Activated CD4-positive, alpha-beta T cell treated with anti-CD3 and anti-CD28 coated beads, Interleukin-2, amount 50 U/mL, for 4 hours (primary cell): ENCODE measurements around the gene CDH4.

Experiments used
- DNase-seq, 2 experiments: peaks; one replicate each; pipeline ENCODE4 v3.0.0-alpha.2; 2020

Gene CDH4

GRCh38 chr20:61731363-61732181 is 479.5 kb downstream of the CDH4 start:
- DNase-seq, result no peak

DNA sequence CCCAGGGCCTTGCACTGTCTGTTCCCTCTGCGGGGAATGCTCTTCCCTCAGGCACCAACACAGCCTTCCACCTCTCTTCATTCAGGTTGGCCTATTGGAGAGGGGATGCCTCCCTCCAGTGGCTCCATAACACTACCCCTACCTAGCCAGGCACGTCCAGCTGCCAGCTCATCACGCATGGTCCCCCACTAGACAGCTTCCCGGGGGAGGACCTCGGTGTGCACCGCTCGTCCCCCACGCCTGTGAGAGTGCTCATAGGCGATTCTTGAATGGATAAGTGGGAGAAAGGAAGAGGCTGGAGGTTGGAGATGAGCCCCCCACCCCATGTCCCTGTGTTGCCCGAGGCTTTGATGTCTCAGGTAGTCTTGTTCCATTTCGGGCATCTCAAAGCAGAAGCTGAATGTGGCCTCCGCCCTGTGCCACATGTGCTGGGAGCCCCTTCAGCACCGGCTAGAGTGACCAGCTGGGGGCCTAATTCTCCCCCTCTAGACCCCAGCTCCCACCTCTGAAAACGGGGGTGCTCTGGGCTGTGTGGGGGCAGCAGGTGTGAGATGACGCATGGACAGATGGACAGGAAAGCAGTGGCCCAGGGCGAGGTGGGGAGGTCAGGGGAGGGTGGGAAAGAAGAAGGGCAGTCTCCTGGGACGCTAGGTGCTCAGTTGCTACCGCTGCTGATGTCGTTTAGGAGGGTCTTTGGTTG is 480.6 kb downstream of the CDH4 start:
- no peak for DNase-seq

DNA sequence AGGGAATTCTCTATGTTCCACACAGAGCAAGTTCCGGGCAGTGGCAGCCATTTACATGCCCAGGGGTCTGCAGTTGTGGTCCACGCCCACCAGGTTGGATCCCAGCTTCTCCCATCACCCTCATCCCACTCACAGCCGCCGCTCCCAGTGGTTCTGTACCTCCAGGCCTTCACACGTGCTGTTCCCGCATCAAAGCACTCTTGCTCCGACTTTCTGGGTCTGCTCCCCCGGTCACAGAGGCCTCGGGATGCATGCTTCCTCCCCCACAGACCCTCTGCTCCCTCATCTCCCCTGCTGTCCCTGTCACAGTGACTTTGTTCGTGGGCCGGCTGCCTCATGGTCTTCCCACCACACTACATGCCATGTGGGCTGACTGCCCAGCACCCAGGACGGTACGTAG is 481.2 kb downstream of the CDH4 start:
- no peak for DNase-seq

- no peak for DNase-seq
These were observed 482.1 kb downstream of the CDH4 start for GRCh38 chr20:61733891-61734732.

DNA sequence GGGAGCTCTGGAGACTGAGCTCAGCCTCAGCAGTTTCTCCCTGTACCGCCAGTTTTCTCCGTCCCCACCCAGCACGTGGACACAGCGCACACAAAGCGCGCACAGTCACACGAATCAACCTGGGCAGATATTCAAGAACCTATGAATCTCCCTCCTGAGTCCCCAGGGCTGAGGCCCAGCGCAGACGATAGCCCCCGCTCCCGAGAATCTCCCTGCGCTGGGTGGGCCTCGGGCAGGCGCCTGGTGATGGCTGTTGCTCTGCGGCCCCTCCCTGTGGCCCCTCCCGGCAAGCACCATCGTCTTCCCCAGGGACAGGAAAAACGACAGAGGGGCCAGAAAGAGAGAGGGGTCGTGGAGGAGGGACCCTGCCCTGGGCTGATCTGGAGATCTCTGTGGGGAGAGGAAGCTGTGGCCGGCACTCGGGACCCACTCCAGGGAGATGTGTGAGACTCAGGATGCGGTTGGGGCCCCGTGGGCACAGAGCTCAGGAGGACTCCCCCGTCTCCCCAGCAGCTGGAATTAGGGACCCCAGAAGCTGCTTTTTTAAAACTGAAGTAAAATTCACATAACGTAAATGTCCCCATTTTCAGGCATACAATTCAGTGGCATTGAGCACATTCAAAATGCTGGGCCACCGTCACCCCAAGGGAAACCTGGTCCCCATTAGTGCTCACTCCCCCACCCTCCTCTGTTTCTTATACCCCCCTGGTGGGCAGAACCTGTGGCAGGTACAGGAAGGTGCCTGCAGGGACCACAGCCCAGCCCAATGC is 482.9 kb downstream of the CDH4 start:
- no peak for DNase-seq

- DNase-seq, result no peak
These were observed 483.4 kb downstream of the CDH4 start for GRCh38 chr20:61735503-61735785.

GRCh38 chr20:61736001-61736635 is 484.1 kb downstream of the CDH4 start:
- DNase-seq, result no peak

DNA sequence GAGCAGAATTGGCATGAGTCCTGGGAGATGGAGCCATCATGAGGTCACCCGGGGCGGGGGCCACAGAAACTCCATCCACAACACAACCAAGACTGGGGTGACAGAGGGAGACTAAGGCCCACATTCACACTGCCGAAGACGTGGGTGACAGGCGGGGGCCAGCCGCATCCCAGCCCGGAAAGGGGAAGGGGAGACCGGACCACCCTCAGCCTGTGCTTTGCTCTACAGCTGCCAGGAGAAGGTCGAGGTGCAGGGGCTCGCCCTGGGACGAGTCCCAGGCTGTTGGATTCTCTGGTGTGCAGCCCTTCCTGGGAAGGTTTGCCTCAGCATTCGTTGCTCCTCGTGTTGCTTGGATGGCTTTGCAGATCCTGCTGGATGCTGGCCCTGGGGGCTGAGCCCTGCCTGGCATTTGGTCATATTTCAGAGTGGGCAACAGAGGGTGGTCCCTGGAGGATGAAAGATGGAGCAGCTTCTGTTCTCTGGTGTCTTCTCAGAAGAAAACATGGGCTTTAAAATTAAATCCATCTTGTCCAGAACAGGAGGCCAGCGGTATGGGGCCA is 484.8 kb downstream of the CDH4 start:
- DNase-seq, result no peak

GRCh38 chr20:61737346-61737745 is 485.3 kb downstream of the CDH4 start:
- DNase-seq, result no peak

- DNase-seq, result no peak
These were observed 485.9 kb downstream of the CDH4 start for GRCh38 chr20:61737812-61738443.

DNA sequence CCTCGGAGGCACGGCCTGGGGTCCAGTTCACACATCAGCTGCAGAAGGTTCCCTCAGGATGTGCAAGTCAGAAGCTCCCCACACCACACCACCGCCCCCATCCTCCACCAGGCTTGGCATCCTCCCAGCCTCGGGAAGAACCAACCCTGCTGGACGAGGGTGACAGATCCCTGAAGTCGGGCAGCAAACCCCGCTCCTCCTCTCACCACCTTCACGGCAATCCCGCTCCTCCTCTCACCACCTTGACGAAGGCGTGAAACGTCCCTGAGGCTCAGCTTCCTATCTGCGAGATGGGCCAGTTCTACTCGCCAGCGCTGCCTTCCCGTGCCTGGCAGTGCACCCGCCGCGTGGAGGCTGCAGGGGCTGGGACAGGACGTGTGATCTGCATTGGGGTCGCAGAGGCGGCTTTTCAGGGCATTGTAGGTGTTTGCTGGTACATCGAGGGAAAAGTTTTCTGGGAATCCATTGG is 486.6 kb downstream of the CDH4 start:
- no peak for DNase-seq

- DNase-seq, result no peak
These were observed 487.2 kb downstream of the CDH4 start for GRCh38 chr20:61739086-61739831.

DNA sequence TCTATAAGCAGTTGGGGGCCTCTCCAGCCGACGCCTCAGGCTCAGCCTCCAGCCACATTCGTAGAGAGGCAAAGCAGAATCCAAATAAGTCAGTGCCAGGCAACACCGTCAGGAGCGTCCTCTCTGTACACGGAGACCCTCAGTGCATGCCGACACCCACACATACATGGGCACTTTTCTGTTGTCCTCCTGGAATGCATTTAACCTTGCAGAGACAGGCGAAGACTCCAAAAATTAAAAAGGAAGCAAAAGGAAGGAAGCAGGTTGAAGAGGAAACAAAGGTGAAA is 487.7 kb downstream of the CDH4 start:
- no peak for DNase-seq

DNA sequence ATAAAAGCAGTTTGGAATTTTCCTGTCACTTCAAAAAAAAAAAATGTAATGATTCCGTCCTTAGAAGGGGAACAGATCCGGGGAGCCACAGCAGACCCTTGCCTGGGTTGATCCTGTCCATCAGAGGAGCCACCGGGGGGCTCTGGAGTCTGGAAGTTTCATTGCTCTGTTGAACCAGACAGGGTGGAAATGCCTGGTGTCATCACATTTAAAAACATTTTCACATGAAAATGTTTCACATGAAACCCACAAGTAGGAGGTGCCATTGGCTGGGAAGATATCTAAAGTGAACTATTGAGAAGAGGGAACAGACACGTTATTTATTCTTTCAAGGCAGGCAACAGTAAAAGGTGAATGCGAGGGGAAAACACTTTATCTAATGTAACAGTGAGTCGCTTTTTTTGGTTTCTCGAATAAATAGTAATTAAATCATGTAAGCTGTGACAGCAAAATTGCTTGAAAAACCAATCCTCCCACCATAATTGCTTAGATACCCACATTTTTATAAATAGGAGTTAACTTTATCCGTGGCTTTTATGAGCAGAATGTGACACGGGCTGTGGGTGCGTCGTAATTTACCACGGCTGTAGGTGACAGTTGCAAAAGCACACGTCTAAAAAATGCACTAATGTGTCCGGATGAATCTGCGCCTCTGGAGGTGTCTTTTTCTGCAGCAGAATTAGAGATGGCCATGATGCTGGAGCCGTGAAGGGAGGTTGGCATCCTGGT is 490.2 kb downstream of the CDH4 start:
- DNase-seq, result no peak

DNA sequence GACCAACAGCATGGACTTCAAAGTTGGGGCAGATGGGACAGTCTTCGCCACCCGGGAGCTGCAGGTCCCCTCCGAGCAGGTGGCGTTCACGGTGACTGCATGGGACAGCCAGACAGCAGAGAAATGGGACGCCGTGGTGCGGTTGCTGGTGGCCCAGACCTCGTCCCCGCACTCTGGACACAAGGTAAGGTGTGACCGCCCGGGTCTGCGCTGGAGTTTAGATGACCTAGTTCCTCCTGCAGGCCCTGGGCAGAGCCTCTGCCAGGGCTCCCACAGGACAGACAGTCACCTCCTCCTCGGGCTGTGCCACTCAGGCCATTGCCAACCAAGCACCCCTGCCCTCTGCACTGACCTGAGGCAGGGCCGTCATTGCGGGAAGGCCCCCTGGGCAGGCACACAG is 491.5 kb downstream of the CDH4 start:
- DNase-seq, result no peak

DNA sequence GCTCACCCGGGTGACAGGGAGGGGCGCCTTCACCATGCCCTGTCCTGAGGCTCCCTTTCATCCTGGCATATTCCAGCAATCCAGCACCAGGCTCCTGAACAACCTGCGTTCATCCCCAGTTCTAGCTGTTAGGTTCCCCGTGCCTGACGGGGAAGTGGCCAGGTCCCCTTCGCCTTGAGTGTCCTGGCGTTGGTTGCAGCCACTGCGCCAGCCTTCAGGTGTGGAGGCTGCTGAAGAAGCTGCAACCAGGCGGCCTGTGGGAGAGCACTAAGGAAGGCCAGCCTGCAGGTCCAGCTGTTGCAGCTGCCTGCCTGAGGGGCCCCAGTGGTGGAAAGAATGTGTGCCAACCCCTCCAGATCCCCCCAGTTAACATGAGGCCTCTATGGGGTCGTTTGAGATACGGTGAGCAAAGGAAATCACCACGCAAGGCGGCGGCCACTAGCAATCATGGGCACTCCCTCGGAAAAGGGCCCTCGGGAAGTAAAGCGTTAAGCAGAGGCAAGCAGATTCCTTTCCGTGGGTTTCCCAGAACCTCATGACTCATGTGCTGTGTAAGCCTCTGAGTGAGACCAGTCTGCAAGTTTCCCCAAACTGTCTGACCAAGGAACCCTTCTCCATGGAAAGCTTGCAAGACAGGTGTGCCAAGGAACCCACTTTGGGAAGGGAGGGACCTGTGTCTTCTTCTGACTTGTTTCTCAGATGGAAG is 492.8 kb downstream of the CDH4 start:
- no peak for DNase-seq

GRCh38 chr20:61745397-61746146 is 493.5 kb downstream of the CDH4 start:
- DNase-seq, result no peak

DNA sequence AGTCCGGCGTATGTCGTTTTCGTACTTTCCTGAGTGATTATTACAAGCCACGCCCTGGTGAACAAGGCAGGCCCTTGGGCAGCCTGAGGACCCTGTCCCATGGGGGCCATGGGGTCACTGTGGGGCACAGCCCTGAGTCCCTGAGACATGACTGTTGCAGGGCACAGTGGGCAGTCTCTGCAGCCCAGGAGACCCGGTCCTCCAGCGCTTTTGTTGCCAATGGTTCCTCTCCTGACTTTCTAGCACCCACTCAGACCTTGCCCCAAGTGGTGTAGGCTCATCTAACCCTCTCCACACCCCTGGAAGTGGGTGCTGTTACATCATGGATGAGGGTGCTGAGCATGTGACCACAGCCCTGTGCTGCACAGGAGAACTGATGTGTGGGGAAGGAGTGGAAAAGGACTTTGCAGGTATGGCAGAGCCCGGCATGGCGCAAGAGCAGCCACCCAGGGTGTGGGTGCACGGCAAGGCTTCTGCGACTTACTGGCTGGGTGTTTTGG is 494.1 kb downstream of the CDH4 start:
- DNase-seq, result no peak

DNA sequence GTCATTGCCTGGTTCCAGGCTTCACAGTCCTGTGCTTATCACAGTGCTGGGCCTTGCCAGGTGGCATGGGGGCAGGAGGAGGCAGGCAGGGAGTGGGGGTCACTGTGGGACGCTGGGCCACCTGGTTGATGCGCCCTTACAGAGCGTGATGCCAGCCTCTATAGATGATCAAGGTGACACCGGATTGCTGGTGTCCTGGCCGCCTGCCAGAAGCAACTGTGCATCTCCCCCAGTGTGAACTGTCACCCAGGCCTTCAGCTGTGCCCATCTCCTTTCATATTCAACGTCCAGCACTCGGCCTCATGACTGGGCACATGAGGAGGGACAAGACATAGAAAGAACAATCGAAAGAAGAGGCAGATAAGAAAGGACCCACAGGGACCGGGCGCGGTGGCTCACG is 494.7 kb downstream of the CDH4 start:
- no peak for DNase-seq
